ENCODE results near the gene UROC1.

The UROC1 gene

GRCh38 chr3:126519506-126520455 lies 2.2 kb upstream of the UROC1 start:
- Histone ChIP-seq H3K27ac (replicated peaks; ENCODE audit: low read length) (no peak overlapping the region), H2BK15ac (ENCODE audit: low read length) (no peak overlapping the region), H3K4ac (ENCODE audit: low read length) (no peak overlapping the region), H3K4me1 (ENCODE audit: control insufficient read depth in 2 of 2, insufficient read depth in 1 of 2, low read depth in 1 of 2, low read length in 2 of 2) (peaks cover 6 to 17% of the 10 kb centered on the region in 2 donors), H3K9ac (ENCODE audit: low read depth, low read length, poor library complexity) (no peak overlapping the region), H2BK5ac (ENCODE audit: low read length) (no peak overlapping the region), H3K4me3 (ENCODE audit: low read length in 2 of 2) (peak overlapping the region in 1 of 2 donors; percentile 61), H3K79me1 (ENCODE audit: low read depth, low read length) (peaks cover 2% of the 10 kb centered on the region), H3K14ac (ENCODE audit: low read length) (no peak overlapping the region), H3K9me3 (replicated peaks in 1 of 2; ENCODE audit: control insufficient read depth in 2 of 2, insufficient read depth in 1 of 2, low read depth in 1 of 2, low read length in 2 of 2) (no peaks in the 10 kb centered on the region), H4K8ac (ENCODE audit: low read depth, low read length) (no peak overlapping the region), H2BK120ac (ENCODE audit: low read depth, low read length) (no peak overlapping the region), H2BK12ac (ENCODE audit: low read length) (no peak overlapping the region), H2AK5ac (ENCODE audit: low read depth, low read length) (peak overlapping the region; percentile 10), H3K18ac (ENCODE audit: low read length) (peak overlapping the region; percentile 15), H3K27me3 (ENCODE audit: control insufficient read depth in 3 of 3, insufficient read depth in 3 of 3, low read depth in 1 of 3, low read length in 3 of 3) (peaks cover 0 to 47% (median 18%) of the 10 kb centered on the region in 3 experiments), H3K36me3 (replicated peaks in 1 of 2; ENCODE audit: control insufficient read depth in 2 of 2, insufficient read depth in 2 of 2, low read length in 2 of 2) (no peaks in the 10 kb centered on the region), H4K91ac (ENCODE audit: low read depth, low read length, poor library complexity) (no peak overlapping the region), H3K4me2 (ENCODE audit: insufficient read depth, low read length, poor library complexity, severe bottlenecking) (no peak overlapping the region), H2AFZ (ENCODE audit: low read length) (no peak overlapping the region), H3K23ac (ENCODE audit: low read depth, low read length, poor library complexity) (no peak overlapping the region)
- no CpG with 5 or more reads among the region's 10 CpGs for WGBS, 2 donors (ENCODE audit: extremely low coverage in 2 of 2, insufficient read length in 2 of 2, insufficient replicate concordance in 1 of 2)
- DNase-seq (ENCODE audit: low spot score): no peak

GRCh38 chr3:126518779-126519177 lies 1.2 kb upstream of the UROC1 start:
- WGBS, 2 donors (ENCODE audit: extremely low coverage in 2 of 2, insufficient read length in 2 of 2, insufficient replicate concordance in 1 of 2): no CpG with 5 or more reads among the region's 4 CpGs
- H3K9ac ChIP-seq (ENCODE audit: low read depth, low read length, poor library complexity): no peak overlapping the region
- no peak overlapping the region for H2BK120ac ChIP-seq (ENCODE audit: low read depth, low read length)
- H2BK15ac ChIP-seq (ENCODE audit: low read length): no peak overlapping the region
- no peak overlapping the region for H3K4ac ChIP-seq (ENCODE audit: low read length)
- H3K27me3 ChIP-seq (ENCODE audit: control insufficient read depth in 3 of 3, insufficient read depth in 3 of 3, low read depth in 1 of 3, low read length in 3 of 3): peaks cover 0 to 48% (median 13%) of the 10 kb centered on the region in 3 experiments
- H3K4me2 ChIP-seq (ENCODE audit: insufficient read depth, low read length, poor library complexity, severe bottlenecking): no peak overlapping the region
- peaks cover 4 to 18% of the 10 kb centered on the region in 2 donors for H3K4me1 ChIP-seq (ENCODE audit: control insufficient read depth in 2 of 2, insufficient read depth in 1 of 2, low read depth in 1 of 2, low read length in 2 of 2)
- DNase-seq (ENCODE audit: low spot score): peak; percentile 52
- H2BK5ac ChIP-seq (ENCODE audit: low read length): no peak overlapping the region
- H3K9me3 ChIP-seq (replicated peaks in 1 of 2; ENCODE audit: control insufficient read depth in 2 of 2, insufficient read depth in 1 of 2, low read depth in 1 of 2, low read length in 2 of 2): no peaks in the 10 kb centered on the region
- peaks cover 2% of the 10 kb centered on the region for H3K79me1 ChIP-seq (ENCODE audit: low read depth, low read length)
- no peak overlapping the region for H3K4me3 ChIP-seq (ENCODE audit: low read length in 2 of 2)
- no peak overlapping the region for H3K27ac ChIP-seq (replicated peaks; ENCODE audit: low read length)
- H4K91ac ChIP-seq (ENCODE audit: low read depth, low read length, poor library complexity): no peak overlapping the region
- no peak overlapping the region for H3K14ac ChIP-seq (ENCODE audit: low read length)
- H2AK5ac ChIP-seq (ENCODE audit: low read depth, low read length): no peak overlapping the region
- no peak overlapping the region for H4K8ac ChIP-seq (ENCODE audit: low read depth, low read length)
- no peak overlapping the region for H2AFZ ChIP-seq (ENCODE audit: low read length)
- no peaks in the 10 kb centered on the region for H3K36me3 ChIP-seq (replicated peaks in 1 of 2; ENCODE audit: control insufficient read depth in 2 of 2, insufficient read depth in 2 of 2, low read length in 2 of 2)
- H2BK12ac ChIP-seq (ENCODE audit: low read length): no peak overlapping the region
- H3K18ac ChIP-seq (ENCODE audit: low read length): peak overlapping the region; percentile 5
- H3K23ac ChIP-seq (ENCODE audit: low read depth, low read length, poor library complexity): no peak overlapping the region

GRCh38 chr3:126517986-126518778 lies 609 bp upstream of the UROC1 start:
- Histone ChIP-seq H3K4me2 (ENCODE audit: insufficient read depth, low read length, poor library complexity, severe bottlenecking) (no peak overlapping the region), H3K36me3 (replicated peaks in 1 of 2; ENCODE audit: control insufficient read depth in 2 of 2, insufficient read depth in 2 of 2, low read length in 2 of 2) (no peaks in the 10 kb centered on the region), H3K18ac (ENCODE audit: low read length) (peak overlapping the region; percentile 72), H3K4ac (ENCODE audit: low read length) (peak overlapping the region; percentile 45), H3K23ac (ENCODE audit: low read depth, low read length, poor library complexity) (peak overlapping the region; percentile 69), H3K9ac (ENCODE audit: low read depth, low read length, poor library complexity) (no peak overlapping the region), H2AK5ac (ENCODE audit: low read depth, low read length) (peak overlapping the region; percentile 44), H2BK5ac (ENCODE audit: low read length) (peak overlapping the region; percentile 59), H3K9me3 (replicated peaks in 1 of 2; ENCODE audit: control insufficient read depth in 2 of 2, insufficient read depth in 1 of 2, low read depth in 1 of 2, low read length in 2 of 2) (no peaks in the 10 kb centered on the region), H4K8ac (ENCODE audit: low read depth, low read length) (no peak overlapping the region), H3K79me1 (ENCODE audit: low read depth, low read length) (no peaks in the 10 kb centered on the region), H2BK15ac (ENCODE audit: low read length) (no peak overlapping the region), H2BK12ac (ENCODE audit: low read length) (no peak overlapping the region), H3K4me1 (ENCODE audit: control insufficient read depth in 2 of 2, insufficient read depth in 1 of 2, low read depth in 1 of 2, low read length in 2 of 2) (peaks cover 4 to 15% of the 10 kb centered on the region in 2 donors), H4K91ac (ENCODE audit: low read depth, low read length, poor library complexity) (no peak overlapping the region), H3K27me3 (ENCODE audit: control insufficient read depth in 3 of 3, insufficient read depth in 3 of 3, low read depth in 1 of 3, low read length in 3 of 3) (peaks cover 0 to 48% (median 7%) of the 10 kb centered on the region in 3 experiments), H3K14ac (ENCODE audit: low read length) (no peak overlapping the region), H2BK120ac (ENCODE audit: low read depth, low read length) (peak overlapping the region; percentile 53), H3K4me3 (ENCODE audit: low read length in 2 of 2) (no peak overlapping the region), H3K27ac (replicated peaks; ENCODE audit: low read length) (no peak overlapping the region), H2AFZ (ENCODE audit: low read length) (no peak overlapping the region)
- no peak for DNase-seq (ENCODE audit: low spot score)
- no CpG with 5 or more reads among the region's 15 CpGs for WGBS, 2 donors (ENCODE audit: extremely low coverage in 2 of 2, insufficient read length in 2 of 2, insufficient replicate concordance in 1 of 2)

- Histone ChIP-seq H3K9me3 (replicated peaks in 1 of 2; ENCODE audit: control insufficient read depth in 2 of 2, insufficient read depth in 1 of 2, low read depth in 1 of 2, low read length in 2 of 2) (no peaks in the 10 kb centered on the region), H3K4me3 (ENCODE audit: low read length in 2 of 2) (no peak overlapping the region), H3K14ac (ENCODE audit: low read length) (no peak overlapping the region), H3K23ac (ENCODE audit: low read depth, low read length, poor library complexity) (no peak overlapping the region), H3K36me3 (replicated peaks in 1 of 2; ENCODE audit: control insufficient read depth in 2 of 2, insufficient read depth in 2 of 2, low read length in 2 of 2) (no peaks in the 10 kb centered on the region), H3K18ac (ENCODE audit: low read length) (peak overlapping the region; percentile 81), H3K9ac (ENCODE audit: low read depth, low read length, poor library complexity) (no peak overlapping the region), H3K79me1 (ENCODE audit: low read depth, low read length) (no peaks in the 10 kb centered on the region), H3K27me3 (ENCODE audit: control insufficient read depth in 3 of 3, insufficient read depth in 3 of 3, low read depth in 1 of 3, low read length in 3 of 3) (peaks cover 0 to 50% (median 0%) of the 10 kb centered on the region in 3 experiments), H2BK15ac (ENCODE audit: low read length) (peak overlapping the region; percentile 68), H4K91ac (ENCODE audit: low read depth, low read length, poor library complexity) (no peak overlapping the region), H4K8ac (ENCODE audit: low read depth, low read length) (no peak overlapping the region), H3K27ac (replicated peaks; ENCODE audit: low read length) (no peak overlapping the region), H3K4ac (ENCODE audit: low read length) (no peak overlapping the region), H2BK5ac (ENCODE audit: low read length) (peak overlapping the region; percentile 59), H3K4me1 (ENCODE audit: control insufficient read depth in 2 of 2, insufficient read depth in 1 of 2, low read depth in 1 of 2, low read length in 2 of 2) (peaks cover 4 to 17% of the 10 kb centered on the region in 2 donors), H2AK5ac (ENCODE audit: low read depth, low read length) (peak overlapping the region; percentile 44), H2AFZ (ENCODE audit: low read length) (no peak overlapping the region), H2BK120ac (ENCODE audit: low read depth, low read length) (no peak overlapping the region), H3K4me2 (ENCODE audit: insufficient read depth, low read length, poor library complexity, severe bottlenecking) (no peak overlapping the region), H2BK12ac (ENCODE audit: low read length) (peak overlapping the region; percentile 58)
- WGBS, 2 donors (ENCODE audit: extremely low coverage in 2 of 2, insufficient read length in 2 of 2, insufficient replicate concordance in 1 of 2): no CpG with 5 or more reads among the region's 9 CpGs
- no peak for DNase-seq (ENCODE audit: low spot score)
These were observed 660 bp downstream of the UROC1 start for GRCh38 chr3:126516936-126517290.
